Measurements from ENCODE around the gene CD83. TPM values are rescaled to one million over a fixed set of nuclear protein-coding genes. Genes with fewer than 3 reads are reported as not detected.

CD83 gene
- total RNA-seq, 2 donors from 2014 or later, result 1.3 to 2.3 TPM

GRCh38 chr6:14079433-14079832 lies 38.1 kb upstream of the CD83 start:
- ATAC-seq, result no peak
- Histone ChIP-seq H3K27me3 (no peaks in the 10 kb centered on the region), H3K27ac (no peak overlapping the region), H3K36me3 (replicated peaks in 1 of 2; ENCODE audit: insufficient read depth in 1 of 2, low read depth in 2 of 2) (no peaks in the 10 kb centered on the region), H3K4me1 (peaks cover 9% of the 10 kb centered on the region), H3K9me3 (no peaks in the 10 kb centered on the region), H3K4me3 (no peak overlapping the region)
- peak in 1 of 4 donors; percentile 16 for DNase-seq
- WGBS, 2 donors, result 55 to 64% methylated on average over 5 of the region's 5 CpGs
- TF ChIP-seq, protein P1, sequence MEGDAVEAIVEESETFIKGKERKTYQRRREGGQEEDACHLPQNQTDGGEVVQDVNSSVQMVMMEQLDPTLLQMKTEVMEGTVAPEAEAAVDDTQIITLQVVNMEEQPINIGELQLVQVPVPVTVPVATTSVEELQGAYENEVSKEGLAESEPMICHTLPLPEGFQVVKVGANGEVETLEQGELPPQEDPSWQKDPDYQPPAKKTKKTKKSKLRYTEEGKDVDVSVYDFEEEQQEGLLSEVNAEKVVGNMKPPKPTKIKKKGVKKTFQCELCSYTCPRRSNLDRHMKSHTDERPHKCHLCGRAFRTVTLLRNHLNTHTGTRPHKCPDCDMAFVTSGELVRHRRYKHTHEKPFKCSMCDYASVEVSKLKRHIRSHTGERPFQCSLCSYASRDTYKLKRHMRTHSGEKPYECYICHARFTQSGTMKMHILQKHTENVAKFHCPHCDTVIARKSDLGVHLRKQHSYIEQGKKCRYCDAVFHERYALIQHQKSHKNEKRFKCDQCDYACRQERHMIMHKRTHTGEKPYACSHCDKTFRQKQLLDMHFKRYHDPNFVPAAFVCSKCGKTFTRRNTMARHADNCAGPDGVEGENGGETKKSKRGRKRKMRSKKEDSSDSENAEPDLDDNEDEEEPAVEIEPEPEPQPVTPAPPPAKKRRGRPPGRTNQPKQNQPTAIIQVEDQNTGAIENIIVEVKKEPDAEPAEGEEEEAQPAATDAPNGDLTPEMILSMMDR (IDR thresholded peaks at IDR 0.05), result no peak
- no peak for TF ChIP-seq POLR2A (IDR thresholded peaks at IDR 0.05)
- intact Hi-C loops (cut with DNase I), result no loop called here

GRCh38 chr6:14079971-14080370 lies 37.6 kb upstream of the CD83 start:
- intact Hi-C loops (cut with DNase I), result no loop called here
- 63 to 73% methylated on average over 3 of the region's 3 CpGs for WGBS, 2 donors
- Histone ChIP-seq H3K36me3 (replicated peaks in 1 of 2; ENCODE audit: insufficient read depth in 1 of 2, low read depth in 2 of 2) (no peaks in the 10 kb centered on the region), H3K9me3 (no peaks in the 10 kb centered on the region), H3K27me3 (no peaks in the 10 kb centered on the region), H3K4me3 (no peak overlapping the region), H3K27ac (no peak overlapping the region), H3K4me1 (peaks cover 6% of the 10 kb centered on the region)
- DNase-seq (no peak), ATAC-seq (no peak)
- TF ChIP-seq, protein P1 (IDR thresholded peaks at IDR 0.05), result no peak
- TF ChIP-seq POLR2A (IDR thresholded peaks at IDR 0.05), result no peak

GRCh38 chr6:14081126-14081525 lies 36.4 kb upstream of the CD83 start:
- H3K36me3 ChIP-seq (replicated peaks in 1 of 2; ENCODE audit: insufficient read depth in 1 of 2, low read depth in 2 of 2), result no peaks in the 10 kb centered on the region
- no peaks in the 10 kb centered on the region for H3K27me3 ChIP-seq
- DNase-seq (no peak), ATAC-seq (no peak)
- no peak overlapping the region for H3K4me3 ChIP-seq
- no peaks in the 10 kb centered on the region for H3K9me3 ChIP-seq
- no peaks in the 10 kb centered on the region for H3K4me1 ChIP-seq
- TF ChIP-seq POLR2A (IDR thresholded peaks at IDR 0.05), result no peak
- TF ChIP-seq, protein P1 (IDR thresholded peaks at IDR 0.05), result no peak
- intact Hi-C loops (cut with DNase I), result no loop called here
- WGBS, 2 donors, result 82 to 83% methylated on average over 5 of the region's 5 CpGs
- no peak overlapping the region for H3K27ac ChIP-seq

DNA sequence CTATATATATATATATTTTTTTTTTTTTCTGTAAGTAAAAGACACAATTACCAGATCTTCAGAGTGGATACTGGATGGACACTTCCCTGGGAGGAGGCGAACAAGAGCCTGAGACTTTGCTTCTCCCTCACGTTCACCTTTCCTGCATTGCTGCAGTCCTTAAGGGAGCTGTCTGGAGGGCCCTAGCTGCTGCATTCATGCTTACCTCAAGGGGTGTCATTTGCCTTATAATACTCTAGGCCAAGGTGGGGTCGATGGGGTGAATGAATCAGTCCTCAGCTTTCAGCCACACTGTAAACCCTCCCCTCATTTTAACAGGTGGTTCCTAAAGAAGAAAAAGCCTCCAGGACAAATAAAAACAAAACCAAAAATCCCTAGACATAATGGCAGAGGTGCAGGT lies 34.8 kb upstream of the CD83 start:
- 53 to 67% methylated on average over 3 of the region's 3 CpGs for WGBS, 2 donors
- TF ChIP-seq POLR2A (IDR thresholded peaks at IDR 0.05), result no peak
- TF ChIP-seq, protein P1 (IDR thresholded peaks at IDR 0.05), result no peak
- intact Hi-C loops (cut with DNase I), result no loop called here
- H3K9me3 ChIP-seq, result no peaks in the 10 kb centered on the region
- no peak overlapping the region for H3K27ac ChIP-seq
- no peaks in the 10 kb centered on the region for H3K27me3 ChIP-seq
- no peaks in the 10 kb centered on the region for H3K36me3 ChIP-seq (replicated peaks in 1 of 2; ENCODE audit: insufficient read depth in 1 of 2, low read depth in 2 of 2)
- ATAC-seq (no peak), DNase-seq (no peak)
- no peak overlapping the region for H3K4me3 ChIP-seq
- H3K4me1 ChIP-seq, result no peaks in the 10 kb centered on the region

GRCh38 chr6:14083262-14083661 lies 34.3 kb upstream of the CD83 start:
- H3K9me3 ChIP-seq, result no peaks in the 10 kb centered on the region
- H3K4me1 ChIP-seq, result no peaks in the 10 kb centered on the region
- no peak overlapping the region for H3K4me3 ChIP-seq
- WGBS, 2 donors, result 72 to 84% methylated on average over 3 of the region's 3 CpGs
- no peaks in the 10 kb centered on the region for H3K36me3 ChIP-seq (replicated peaks in 1 of 2; ENCODE audit: insufficient read depth in 1 of 2, low read depth in 2 of 2)
- intact Hi-C loops (cut with DNase I), result no loop called here
- ATAC-seq (no peak), DNase-seq (no peak)
- H3K27me3 ChIP-seq, result no peaks in the 10 kb centered on the region
- TF ChIP-seq, protein P1 (IDR thresholded peaks at IDR 0.05), result no peak
- TF ChIP-seq POLR2A (IDR thresholded peaks at IDR 0.05), result no peak
- H3K27ac ChIP-seq, result no peak overlapping the region
